ENCODE results near the gene SEMA3F. TPM values are rescaled to one million over a fixed set of nuclear protein-coding genes. Genes with fewer than 3 reads are reported as not detected.

Gene SEMA3F
- total RNA-seq, 4 donors from 2014 or later: 5.2 to 40.1 (median 7.5) TPM

- no peak for ATAC-seq
- H3K4me1 ChIP-seq: peaks cover 84 to 90% of the 10 kb centered on the region in 2 donors
- TF ChIP-seq POLR2A (IDR thresholded peaks at IDR 0.05): no peak
- TF ChIP-seq CTCF (IDR thresholded peaks at IDR 0.05 in 4 of 5, conservative IDR thresholded peaks at IDR 0.05 in 1 of 5): no peak
- H3K27me3 ChIP-seq: no peaks in the 10 kb centered on the region
- DNase-seq: no peak
- H3K36me3 ChIP-seq: no peaks in the 10 kb centered on the region
- intact Hi-C loops (cut with DNase I; ENCODE audit: low total_unique reads) (no loop called here), in situ Hi-C loops (cut with MboI; ENCODE audit: low sequenced_read_pairs in 4 of 4) (no loop called here)
- H3K9me3 ChIP-seq: no peaks in the 10 kb centered on the region
- H3K27ac ChIP-seq: peak overlapping the region; percentile 75 to 82 (median 78)
- no peak overlapping the region for H3K4me3 ChIP-seq
These were observed 12.1 kb downstream of the SEMA3F start for GRCh38 chr3:50167069-50167840.

GRCh38 chr3:50167841-50168209, 12.7 kb downstream of the SEMA3F start:
- no peak for TF ChIP-seq CTCF (IDR thresholded peaks at IDR 0.05 in 4 of 5, conservative IDR thresholded peaks at IDR 0.05 in 1 of 5)
- TF ChIP-seq POLR2A (IDR thresholded peaks at IDR 0.05): no peak
- ATAC-seq (no peak), DNase-seq (no peak)
- Histone ChIP-seq H3K9me3 (no peaks in the 10 kb centered on the region), H3K4me1 (peaks cover 90 to 94% of the 10 kb centered on the region in 2 donors), H3K36me3 (no peaks in the 10 kb centered on the region), H3K4me3 (no peak overlapping the region), H3K27me3 (no peaks in the 10 kb centered on the region), H3K27ac (peak overlapping the region; percentile 75 to 82 (median 78))
- in situ Hi-C loops (cut with MboI; ENCODE audit: low sequenced_read_pairs in 4 of 4): no loop called here
- intact Hi-C loops (cut with DNase I; ENCODE audit: low total_unique reads): no loop called here

GRCh38 chr3:50168388-50168787, 13.3 kb downstream of the SEMA3F start:
- Histone ChIP-seq H3K4me1 (peaks cover 92 to 97% of the 10 kb centered on the region in 2 donors), H3K36me3 (no peaks in the 10 kb centered on the region), H3K9me3 (no peaks in the 10 kb centered on the region), H3K4me3 (no peak overlapping the region), H3K27ac (peak overlapping the region; percentile 75 to 82 (median 78)), H3K27me3 (no peaks in the 10 kb centered on the region)
- intact Hi-C loops (cut with DNase I; ENCODE audit: low total_unique reads): no loop called here
- TF ChIP-seq CTCF (IDR thresholded peaks at IDR 0.05 in 4 of 5, conservative IDR thresholded peaks at IDR 0.05 in 1 of 5) (no peak), POLR2A (IDR thresholded peaks at IDR 0.05) (no peak)
- ATAC-seq: no peak
- in situ Hi-C loops (cut with MboI; ENCODE audit: low sequenced_read_pairs in 4 of 4): no loop called here
- DNase-seq: no peak

- Histone ChIP-seq H3K4me1 (peaks cover 88 to 93% of the 10 kb centered on the region in 2 donors), H3K27ac (peak overlapping the region; percentile 75 to 82 (median 80)), H3K36me3 (no peaks in the 10 kb centered on the region), H3K9me3 (no peaks in the 10 kb centered on the region), H3K27me3 (no peaks in the 10 kb centered on the region), H3K4me3 (no peak overlapping the region)
- intact Hi-C loops (cut with DNase I; ENCODE audit: low total_unique reads) (no loop called here), in situ Hi-C loops (cut with MboI; ENCODE audit: low sequenced_read_pairs in 4 of 4) (no loop called here)
- TF ChIP-seq CTCF (IDR thresholded peaks at IDR 0.05 in 4 of 5, conservative IDR thresholded peaks at IDR 0.05 in 1 of 5) (no peak), POLR2A (IDR thresholded peaks at IDR 0.05) (no peak)
- ATAC-seq: no peak
- DNase-seq: no peak
These were observed 13.7 kb downstream of the SEMA3F start for GRCh38 chr3:50168791-50169190.

Measured in gastrocnemius medialis (tissue), 4 donors.